ENCODE measurements around the gene EPHB1. TPM values are rescaled to one million over a fixed set of nuclear protein-coding genes. Genes with fewer than 3 reads are reported as not detected.

Gene EPHB1
- polyA plus RNA-seq, 1 experiment, result 0.50 TPM

DNA sequence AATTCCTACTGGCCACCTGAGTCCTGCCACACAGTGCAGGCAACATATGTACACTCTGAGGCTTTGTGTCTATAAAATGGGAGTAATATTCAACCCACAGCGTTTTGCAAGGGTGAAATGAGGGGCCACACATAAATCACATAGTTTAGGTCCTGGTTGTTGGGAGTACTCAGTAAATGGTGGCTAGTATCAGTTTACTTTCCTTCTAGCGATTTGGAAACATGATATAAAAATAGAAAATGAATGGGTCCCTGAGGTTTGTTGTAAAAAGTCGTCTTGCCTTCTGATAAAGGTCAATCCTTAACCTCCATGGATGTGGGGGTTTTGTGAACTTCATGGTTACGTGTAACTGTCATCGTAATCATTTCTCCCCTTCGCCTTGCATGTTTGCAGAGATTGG, 472.4 kb downstream of the EPHB1 start:
- no peak overlapping the region for H3K4me3 ChIP-seq (ENCODE audit: low read depth, low read length)
- no peaks in the 10 kb centered on the region for H3K27me3 ChIP-seq (ENCODE audit: control insufficient read depth, insufficient read depth, low read length)
- H3K36me3 ChIP-seq (ENCODE audit: control insufficient read depth, insufficient read depth, low read length), result no peaks in the 10 kb centered on the region
- CTCF ChIA-PET, result no interaction called here
- POLR2A ChIA-PET, result no interaction called here
- no peak for DNase-seq (ENCODE audit: low read depth)
- TF ChIP-seq, protein P1, sequence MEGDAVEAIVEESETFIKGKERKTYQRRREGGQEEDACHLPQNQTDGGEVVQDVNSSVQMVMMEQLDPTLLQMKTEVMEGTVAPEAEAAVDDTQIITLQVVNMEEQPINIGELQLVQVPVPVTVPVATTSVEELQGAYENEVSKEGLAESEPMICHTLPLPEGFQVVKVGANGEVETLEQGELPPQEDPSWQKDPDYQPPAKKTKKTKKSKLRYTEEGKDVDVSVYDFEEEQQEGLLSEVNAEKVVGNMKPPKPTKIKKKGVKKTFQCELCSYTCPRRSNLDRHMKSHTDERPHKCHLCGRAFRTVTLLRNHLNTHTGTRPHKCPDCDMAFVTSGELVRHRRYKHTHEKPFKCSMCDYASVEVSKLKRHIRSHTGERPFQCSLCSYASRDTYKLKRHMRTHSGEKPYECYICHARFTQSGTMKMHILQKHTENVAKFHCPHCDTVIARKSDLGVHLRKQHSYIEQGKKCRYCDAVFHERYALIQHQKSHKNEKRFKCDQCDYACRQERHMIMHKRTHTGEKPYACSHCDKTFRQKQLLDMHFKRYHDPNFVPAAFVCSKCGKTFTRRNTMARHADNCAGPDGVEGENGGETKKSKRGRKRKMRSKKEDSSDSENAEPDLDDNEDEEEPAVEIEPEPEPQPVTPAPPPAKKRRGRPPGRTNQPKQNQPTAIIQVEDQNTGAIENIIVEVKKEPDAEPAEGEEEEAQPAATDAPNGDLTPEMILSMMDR (IDR thresholded peaks at IDR 0.05; ENCODE audit: insufficient read depth, low read depth, low read length), result no peak

DNA sequence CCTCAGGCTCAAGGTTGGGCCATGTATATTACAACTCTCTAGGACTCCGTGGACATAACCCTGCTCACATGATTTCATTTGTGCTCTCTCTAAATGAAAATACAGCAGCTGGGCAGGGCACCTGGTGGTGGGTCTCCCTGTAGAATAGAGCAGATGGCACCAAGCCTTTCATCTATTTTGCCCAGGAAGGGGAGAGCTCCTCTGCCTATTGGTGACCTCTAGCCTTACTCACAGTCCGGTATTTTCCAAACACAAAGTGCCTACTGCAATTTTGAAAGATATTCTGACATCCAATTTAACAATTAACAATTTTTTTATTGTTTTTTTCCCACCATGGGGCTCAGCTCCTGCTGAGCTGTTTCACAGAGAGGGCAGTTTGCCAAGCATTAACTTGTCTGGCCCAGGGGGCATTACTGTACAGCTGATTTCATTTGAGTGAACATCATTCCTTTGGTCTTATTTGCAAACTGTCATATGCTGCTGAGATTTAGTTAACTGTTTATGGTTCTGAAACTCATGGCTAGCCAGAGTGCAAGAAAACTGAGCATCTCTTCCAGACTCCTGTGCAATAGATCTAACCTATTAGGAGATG, 474.0 kb downstream of the EPHB1 start:
- Histone ChIP-seq H3K4me3 (ENCODE audit: low read depth, low read length) (no peak overlapping the region), H3K27me3 (ENCODE audit: control insufficient read depth, insufficient read depth, low read length) (no peaks in the 10 kb centered on the region), H3K36me3 (ENCODE audit: control insufficient read depth, insufficient read depth, low read length) (no peaks in the 10 kb centered on the region)
- ChIA-PET POLR2A (no interaction called here), CTCF (no interaction called here)
- TF ChIP-seq, protein P1 (IDR thresholded peaks at IDR 0.05; ENCODE audit: insufficient read depth, low read depth, low read length), result no peak
- no peak for DNase-seq (ENCODE audit: low read depth)

DNA sequence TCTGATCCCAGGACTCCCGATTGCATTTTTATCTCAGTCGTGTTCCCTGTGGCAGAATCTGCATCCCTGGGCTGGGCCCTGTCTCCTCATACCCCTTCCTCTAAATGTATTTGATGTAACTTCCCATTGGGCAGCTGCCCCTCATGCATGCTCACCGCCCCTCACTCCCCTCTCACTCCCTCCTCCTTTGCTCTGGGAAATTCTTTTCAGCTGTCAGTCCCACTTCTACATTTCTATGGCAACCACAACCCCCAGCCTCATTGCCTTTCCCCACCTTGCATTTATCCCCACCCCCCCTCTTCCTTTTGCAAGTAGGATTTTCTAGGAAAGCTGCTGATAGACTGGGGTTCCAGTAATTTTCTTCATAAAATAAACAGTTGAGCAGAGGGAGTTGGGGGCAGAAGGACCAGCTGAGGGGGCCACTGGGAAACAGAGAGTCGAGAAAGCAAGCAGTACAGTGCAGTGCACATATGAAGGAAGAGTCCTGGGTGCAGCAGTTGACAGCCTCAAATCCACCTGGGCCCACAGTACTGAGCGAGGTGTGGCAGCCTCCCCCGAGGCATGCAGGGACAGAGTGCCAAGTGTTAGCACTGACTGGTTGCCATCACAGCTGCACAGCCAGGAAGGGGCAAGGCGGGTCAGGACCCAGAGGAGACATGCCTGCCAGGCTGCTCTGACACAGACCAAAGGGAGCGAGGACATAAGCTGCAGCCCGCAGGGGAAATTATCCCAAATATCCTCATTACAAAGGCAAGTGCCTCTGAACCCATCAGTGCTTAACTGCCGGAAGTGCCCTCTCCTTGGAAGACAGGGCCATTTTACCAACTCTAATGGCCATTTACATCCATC, 476.3 kb downstream of the EPHB1 start:
- TF ChIP-seq, protein P1 (IDR thresholded peaks at IDR 0.05; ENCODE audit: insufficient read depth, low read depth, low read length), result no peak
- no peaks in the 10 kb centered on the region for H3K27me3 ChIP-seq (ENCODE audit: control insufficient read depth, insufficient read depth, low read length)
- POLR2A ChIA-PET, result no interaction called here
- DNase-seq (ENCODE audit: low read depth), result no peak
- H3K36me3 ChIP-seq (ENCODE audit: control insufficient read depth, insufficient read depth, low read length), result no peaks in the 10 kb centered on the region
- CTCF ChIA-PET, result no interaction called here
- H3K4me3 ChIP-seq (ENCODE audit: low read depth, low read length), result no peak overlapping the region

DNA sequence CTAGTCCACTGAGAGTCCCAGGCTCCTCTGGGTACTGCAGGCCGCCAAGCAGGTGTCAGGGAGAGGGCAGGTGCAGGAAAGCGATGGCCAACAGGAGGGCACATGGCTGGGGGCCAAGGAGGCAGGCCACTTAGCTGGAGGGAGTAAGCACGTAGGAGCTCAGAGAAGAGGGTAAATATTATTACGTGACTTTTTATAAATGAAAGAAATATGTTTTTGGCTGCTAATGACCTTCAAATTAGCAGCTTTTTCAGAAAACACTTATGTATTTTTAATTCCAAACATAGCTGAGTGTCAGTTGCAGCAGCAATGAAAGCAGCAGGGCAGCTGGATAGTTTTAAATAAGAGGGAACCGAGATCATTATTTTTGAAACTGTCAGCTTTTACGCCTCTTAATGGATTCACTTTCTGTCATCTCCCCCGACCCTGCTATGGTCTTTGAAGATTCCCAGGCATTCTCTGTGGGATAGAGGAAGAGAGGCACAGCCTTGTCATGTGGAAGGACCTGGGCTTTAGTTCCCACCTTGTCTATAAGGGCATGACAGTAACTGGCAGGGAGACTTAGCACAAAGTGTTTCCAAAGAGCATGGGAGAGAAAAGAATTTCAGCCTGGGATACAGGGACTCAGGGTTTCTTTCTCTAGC, 477.1 kb downstream of the EPHB1 start:
- H3K36me3 ChIP-seq (ENCODE audit: control insufficient read depth, insufficient read depth, low read length), result no peaks in the 10 kb centered on the region
- no peak overlapping the region for H3K4me3 ChIP-seq (ENCODE audit: low read depth, low read length)
- ChIA-PET POLR2A (no interaction called here), CTCF (no interaction called here)
- DNase-seq (ENCODE audit: low read depth), result no peak
- TF ChIP-seq, protein P1 (IDR thresholded peaks at IDR 0.05; ENCODE audit: insufficient read depth, low read depth, low read length), result no peak
- H3K27me3 ChIP-seq (ENCODE audit: control insufficient read depth, insufficient read depth, low read length), result no peaks in the 10 kb centered on the region

DNA sequence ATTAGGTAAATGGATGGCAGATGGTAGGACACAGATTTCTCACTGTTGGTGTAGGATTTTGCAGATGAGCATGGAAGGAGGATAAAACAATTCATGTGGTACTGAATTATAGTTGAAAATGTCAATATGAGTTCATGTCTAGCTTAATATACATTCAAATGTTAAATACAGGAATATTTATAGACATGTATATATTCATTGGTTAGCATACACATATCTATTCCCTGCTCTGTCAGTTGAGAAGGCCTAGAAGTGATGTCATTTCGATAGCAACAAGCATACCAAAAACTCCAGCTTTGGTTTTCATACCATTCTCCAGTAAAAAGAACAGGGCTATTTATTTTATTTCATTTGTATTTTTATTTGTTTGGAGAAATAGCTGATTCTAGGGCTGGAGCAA, 497.1 kb downstream of the EPHB1 start:
- CTCF ChIA-PET, result no interaction called here
- Histone ChIP-seq H3K4me3 (ENCODE audit: low read depth, low read length) (no peak overlapping the region), H3K27me3 (ENCODE audit: control insufficient read depth, insufficient read depth, low read length) (no peaks in the 10 kb centered on the region), H3K36me3 (ENCODE audit: control insufficient read depth, insufficient read depth, low read length) (no peaks in the 10 kb centered on the region)
- no peak for DNase-seq (ENCODE audit: low read depth)
- POLR2A ChIA-PET, result no interaction called here
- TF ChIP-seq, protein P1 (IDR thresholded peaks at IDR 0.05; ENCODE audit: insufficient read depth, low read depth, low read length), result no peak

All from BJ (cell line).